Measurements from ENCODE around the gene MARK1. TPM values are rescaled to one million over a fixed set of nuclear protein-coding genes. Genes with fewer than 3 reads are reported as not detected.

The MARK1 gene
- total RNA-seq, 4 donors from 2014 or later, result 3.2 to 14.9 (median 11.0) TPM

DNA sequence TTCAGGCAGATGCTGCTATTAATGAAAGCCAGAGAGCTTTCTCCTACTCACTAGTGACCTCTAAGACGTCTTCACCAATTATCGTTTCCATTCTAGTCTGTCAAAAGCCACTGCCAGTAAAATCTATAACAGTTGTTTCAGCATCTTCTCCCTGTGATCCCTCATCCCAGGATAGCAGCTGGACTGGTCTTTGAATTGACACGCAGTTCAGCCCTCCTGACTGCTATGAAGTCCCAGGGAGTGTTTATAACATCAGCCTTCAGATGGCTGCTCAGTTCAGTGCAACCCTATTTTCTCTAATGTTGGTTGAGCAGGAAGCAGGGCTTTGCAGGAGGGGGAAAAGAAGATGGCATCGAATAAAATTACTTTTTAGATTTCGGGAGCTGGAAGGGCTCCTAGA, 23.6 kb upstream of the MARK1 start:
- H3K36me3 ChIP-seq, result no peaks in the 10 kb centered on the region
- no peak for DNase-seq
- no peak overlapping the region for H3K27ac ChIP-seq
- H3K4me3 ChIP-seq, result no peak overlapping the region
- no peaks in the 10 kb centered on the region for H3K9me3 ChIP-seq
- no peaks in the 10 kb centered on the region for H3K27me3 ChIP-seq
- intact Hi-C loops (cut with DNase I; ENCODE audit: low total_unique reads), result no loop called here
- TF ChIP-seq, protein P1, sequence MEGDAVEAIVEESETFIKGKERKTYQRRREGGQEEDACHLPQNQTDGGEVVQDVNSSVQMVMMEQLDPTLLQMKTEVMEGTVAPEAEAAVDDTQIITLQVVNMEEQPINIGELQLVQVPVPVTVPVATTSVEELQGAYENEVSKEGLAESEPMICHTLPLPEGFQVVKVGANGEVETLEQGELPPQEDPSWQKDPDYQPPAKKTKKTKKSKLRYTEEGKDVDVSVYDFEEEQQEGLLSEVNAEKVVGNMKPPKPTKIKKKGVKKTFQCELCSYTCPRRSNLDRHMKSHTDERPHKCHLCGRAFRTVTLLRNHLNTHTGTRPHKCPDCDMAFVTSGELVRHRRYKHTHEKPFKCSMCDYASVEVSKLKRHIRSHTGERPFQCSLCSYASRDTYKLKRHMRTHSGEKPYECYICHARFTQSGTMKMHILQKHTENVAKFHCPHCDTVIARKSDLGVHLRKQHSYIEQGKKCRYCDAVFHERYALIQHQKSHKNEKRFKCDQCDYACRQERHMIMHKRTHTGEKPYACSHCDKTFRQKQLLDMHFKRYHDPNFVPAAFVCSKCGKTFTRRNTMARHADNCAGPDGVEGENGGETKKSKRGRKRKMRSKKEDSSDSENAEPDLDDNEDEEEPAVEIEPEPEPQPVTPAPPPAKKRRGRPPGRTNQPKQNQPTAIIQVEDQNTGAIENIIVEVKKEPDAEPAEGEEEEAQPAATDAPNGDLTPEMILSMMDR (IDR thresholded peaks at IDR 0.05), result no peak
- TF ChIP-seq POLR2A (IDR thresholded peaks at IDR 0.05), result no peak
- no peaks in the 10 kb centered on the region for H3K4me1 ChIP-seq

- no peaks in the 10 kb centered on the region for H3K27me3 ChIP-seq
- TF ChIP-seq POLR2A (IDR thresholded peaks at IDR 0.05), result no peak
- TF ChIP-seq, protein P1 (IDR thresholded peaks at IDR 0.05), result no peak
- H3K9me3 ChIP-seq, result no peaks in the 10 kb centered on the region
- H3K4me3 ChIP-seq, result no peak overlapping the region
- no peaks in the 10 kb centered on the region for H3K4me1 ChIP-seq
- intact Hi-C loops (cut with DNase I; ENCODE audit: low total_unique reads), result no loop called here
- H3K36me3 ChIP-seq, result no peaks in the 10 kb centered on the region
- H3K27ac ChIP-seq, result no peak overlapping the region
- no peak for DNase-seq
These were observed 20.9 kb upstream of the MARK1 start for GRCh38 chr1:220507085-220507484.

- intact Hi-C loops (cut with DNase I; ENCODE audit: low total_unique reads), result no loop called here
- Histone ChIP-seq H3K27me3 (no peaks in the 10 kb centered on the region), H3K4me3 (no peak overlapping the region), H3K27ac (no peak overlapping the region), H3K36me3 (no peaks in the 10 kb centered on the region), H3K9me3 (no peaks in the 10 kb centered on the region), H3K4me1 (no peaks in the 10 kb centered on the region)
- DNase-seq, result no peak
- no peak for TF ChIP-seq POLR2A (IDR thresholded peaks at IDR 0.05)
- TF ChIP-seq, protein P1 (IDR thresholded peaks at IDR 0.05), result no peak
These were observed 16.8 kb upstream of the MARK1 start for GRCh38 chr1:220511179-220511578.

GRCh38 chr1:220511785-220512184, 16.2 kb upstream of the MARK1 start:
- Histone ChIP-seq H3K4me3 (no peak overlapping the region), H3K36me3 (no peaks in the 10 kb centered on the region), H3K27me3 (no peaks in the 10 kb centered on the region), H3K9me3 (no peaks in the 10 kb centered on the region), H3K27ac (no peak overlapping the region), H3K4me1 (no peaks in the 10 kb centered on the region)
- no peak for TF ChIP-seq POLR2A (IDR thresholded peaks at IDR 0.05)
- TF ChIP-seq, protein P1 (IDR thresholded peaks at IDR 0.05), result no peak
- no peak for DNase-seq
- intact Hi-C loops (cut with DNase I; ENCODE audit: low total_unique reads), result no loop called here

- intact Hi-C loops (cut with DNase I; ENCODE audit: low total_unique reads), result no loop called here
- no peaks in the 10 kb centered on the region for H3K36me3 ChIP-seq
- TF ChIP-seq POLR2A (IDR thresholded peaks at IDR 0.05), result no peak
- TF ChIP-seq, protein P1 (IDR thresholded peaks at IDR 0.05), result no peak
These were observed 14.1 kb upstream of the MARK1 start for GRCh38 chr1:220513834-220514233.

More at GRCh38 chr1:220513834-220514233, 14.1 kb upstream of the MARK1 start:
- no peak overlapping the region for H3K4me3 ChIP-seq
- DNase-seq, result no peak
- H3K27ac ChIP-seq, result no peak overlapping the region
- no peaks in the 10 kb centered on the region for H3K4me1 ChIP-seq
- no peaks in the 10 kb centered on the region for H3K27me3 ChIP-seq
- H3K9me3 ChIP-seq, result no peaks in the 10 kb centered on the region
